Measurements from ENCODE around the gene RTL9. TPM values are rescaled to one million over a fixed set of nuclear protein-coding genes. Genes with fewer than 3 reads are reported as not detected.

Gene RTL9
- total RNA-seq (2014; rRNA removed; shearing (Covaris generic); ENCODE audit: low replicate concordance), result 0.07 TPM in 1 of 2 replicates, not detected in the other

DNA sequence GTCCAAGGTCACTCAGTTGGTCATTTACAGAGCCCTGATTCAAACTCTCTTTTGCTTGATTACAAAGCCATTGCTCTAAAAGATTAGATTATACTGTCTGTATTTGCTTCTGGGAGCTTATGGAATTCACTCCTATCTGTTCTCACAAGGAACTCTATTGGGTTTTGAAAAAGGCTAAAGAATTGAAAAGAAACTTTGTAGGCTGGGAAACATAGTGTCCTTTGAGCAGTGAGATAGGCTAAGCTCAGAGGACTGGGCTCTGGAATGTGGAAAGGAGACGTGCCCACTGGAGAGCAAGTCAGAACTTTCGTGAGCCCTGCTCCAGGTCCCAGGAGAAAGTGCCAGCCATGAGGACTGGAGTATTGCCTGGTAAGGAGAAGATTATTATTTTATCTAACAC lies at the start of gene RTL9:
Gene RTL9, plus strand, starts transcription at position 301 of the 400 bp plus-strand sequence. CDS start 91,770 bp downstream, outside the sequence.
- Histone ChIP-seq H4K20me1 (ENCODE audit: insufficient read depth, low read depth, low read length) (no peaks in the 10 kb centered on the region), H3K4me1 (ENCODE audit: low read length) (no peaks in the 10 kb centered on the region), H3K9me3 (ENCODE audit: low read length) (no peaks in the 10 kb centered on the region), H3K27ac (ENCODE audit: low read length) (no peak within 1 kb of the TSS), H3K9me2 (replicated peaks; ENCODE audit: insufficient read depth, low read length) (no peaks in the 10 kb centered on the region), H3K79me2 (ENCODE audit: low read length) (no peaks in the 10 kb centered on the region), H3K4me2 (ENCODE audit: low read depth, low read length, poor library complexity, severe bottlenecking) (no peak within 1 kb of the TSS), H3K9ac (ENCODE audit: low read length) (no peak within 1 kb of the TSS), H3K4me3 (ENCODE audit: low read length) (no peak within 1 kb of the TSS), H3K36me3 (ENCODE audit: insufficient read depth, low read length) (no peaks in the 10 kb centered on the region), H3K27me3 (ENCODE audit: low read length) (no peaks in the 10 kb centered on the region), H2AFZ (ENCODE audit: low read length) (no peak within 1 kb of the TSS)
- no peak for DNase-seq

DNA sequence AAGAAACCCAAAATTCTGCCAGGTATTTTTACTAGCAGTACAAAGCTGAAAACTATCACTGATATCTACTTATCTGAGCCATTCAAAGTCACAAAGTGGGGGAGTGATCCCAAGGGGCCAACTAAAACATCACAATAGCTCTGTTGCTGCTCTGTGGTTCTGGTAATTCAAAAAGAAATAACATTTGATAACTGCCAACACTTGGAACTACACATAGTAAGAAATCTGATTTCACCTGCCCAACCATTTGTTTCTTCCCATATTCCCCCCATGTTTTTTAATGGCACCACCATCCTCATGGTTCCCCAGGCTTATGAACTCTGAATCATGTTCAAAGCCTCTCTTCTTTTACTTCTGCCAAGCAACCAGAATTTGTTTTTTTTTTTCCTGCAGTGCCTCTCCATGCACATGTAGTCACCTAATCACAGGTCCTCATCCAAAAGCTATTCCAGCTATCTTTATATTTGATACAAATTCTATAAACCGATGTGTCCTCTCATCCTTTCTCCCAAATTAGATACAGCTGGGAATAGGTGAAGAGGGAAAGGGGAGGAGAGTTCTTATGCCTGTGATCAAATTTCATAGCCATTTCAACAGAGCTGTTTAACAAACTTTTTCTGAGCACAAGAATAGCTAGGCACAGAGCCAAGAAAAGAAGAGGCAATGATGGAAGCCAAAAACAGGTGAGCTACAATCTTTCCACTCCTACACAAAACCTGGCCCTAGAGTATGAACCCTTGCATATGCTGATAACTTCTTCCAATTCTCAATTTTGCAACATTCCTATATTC lies 48.5 kb upstream of the RTL9 start:
- H3K9me3 ChIP-seq (ENCODE audit: low read length), result no peaks in the 10 kb centered on the region
- H3K36me3 ChIP-seq (ENCODE audit: insufficient read depth, low read length), result no peaks in the 10 kb centered on the region
- H3K4me1 ChIP-seq (ENCODE audit: low read length), result peaks cover 24% of the 10 kb centered on the region
- no peak overlapping the region for H3K4me3 ChIP-seq (ENCODE audit: low read length)
- DNase-seq, result no peak
- H3K4me2 ChIP-seq (ENCODE audit: low read depth, low read length, poor library complexity, severe bottlenecking), result no peak overlapping the region
- no peak overlapping the region for H3K9ac ChIP-seq (ENCODE audit: low read length)
- no peaks in the 10 kb centered on the region for H3K9me2 ChIP-seq (replicated peaks; ENCODE audit: insufficient read depth, low read length)
- no peaks in the 10 kb centered on the region for H4K20me1 ChIP-seq (ENCODE audit: insufficient read depth, low read depth, low read length)
- peaks cover 90% of the 10 kb centered on the region for H3K79me2 ChIP-seq (ENCODE audit: low read length)
- H2AFZ ChIP-seq (ENCODE audit: low read length), result no peak overlapping the region
- H3K27ac ChIP-seq (ENCODE audit: low read length), result no peak overlapping the region
- no peaks in the 10 kb centered on the region for H3K27me3 ChIP-seq (ENCODE audit: low read length)

DNA sequence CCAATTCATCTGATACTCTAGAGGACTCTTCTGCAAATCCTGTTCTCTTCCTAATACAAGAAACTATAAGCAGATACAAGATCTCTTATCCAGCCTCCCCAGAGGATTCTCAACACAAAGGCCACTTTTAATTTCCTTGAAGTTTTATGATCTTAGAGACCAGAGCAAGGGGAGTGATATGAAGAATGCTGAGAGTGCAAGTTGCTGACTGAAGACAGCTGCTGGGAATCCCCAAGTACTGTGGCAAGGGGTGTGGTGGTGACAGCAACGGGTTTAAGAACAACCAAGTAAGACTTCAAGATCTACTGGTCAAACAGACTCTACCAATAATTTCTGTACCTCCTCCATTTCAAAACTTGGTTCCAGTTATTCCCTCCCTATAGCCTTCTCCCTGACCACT lies 47.8 kb upstream of the RTL9 start:
- no peaks in the 10 kb centered on the region for H3K9me2 ChIP-seq (replicated peaks; ENCODE audit: insufficient read depth, low read length)
- no peaks in the 10 kb centered on the region for H3K9me3 ChIP-seq (ENCODE audit: low read length)
- no peak for DNase-seq
- no peak overlapping the region for H3K9ac ChIP-seq (ENCODE audit: low read length)
- no peaks in the 10 kb centered on the region for H4K20me1 ChIP-seq (ENCODE audit: insufficient read depth, low read depth, low read length)
- H3K4me1 ChIP-seq (ENCODE audit: low read length), result peaks cover 31% of the 10 kb centered on the region
- H3K4me2 ChIP-seq (ENCODE audit: low read depth, low read length, poor library complexity, severe bottlenecking), result no peak overlapping the region
- no peak overlapping the region for H2AFZ ChIP-seq (ENCODE audit: low read length)
- no peak overlapping the region for H3K27ac ChIP-seq (ENCODE audit: low read length)
- no peaks in the 10 kb centered on the region for H3K36me3 ChIP-seq (ENCODE audit: insufficient read depth, low read length)
- peaks cover 94% of the 10 kb centered on the region for H3K79me2 ChIP-seq (ENCODE audit: low read length)
- H3K27me3 ChIP-seq (ENCODE audit: low read length), result no peaks in the 10 kb centered on the region
- no peak overlapping the region for H3K4me3 ChIP-seq (ENCODE audit: low read length)

DNA sequence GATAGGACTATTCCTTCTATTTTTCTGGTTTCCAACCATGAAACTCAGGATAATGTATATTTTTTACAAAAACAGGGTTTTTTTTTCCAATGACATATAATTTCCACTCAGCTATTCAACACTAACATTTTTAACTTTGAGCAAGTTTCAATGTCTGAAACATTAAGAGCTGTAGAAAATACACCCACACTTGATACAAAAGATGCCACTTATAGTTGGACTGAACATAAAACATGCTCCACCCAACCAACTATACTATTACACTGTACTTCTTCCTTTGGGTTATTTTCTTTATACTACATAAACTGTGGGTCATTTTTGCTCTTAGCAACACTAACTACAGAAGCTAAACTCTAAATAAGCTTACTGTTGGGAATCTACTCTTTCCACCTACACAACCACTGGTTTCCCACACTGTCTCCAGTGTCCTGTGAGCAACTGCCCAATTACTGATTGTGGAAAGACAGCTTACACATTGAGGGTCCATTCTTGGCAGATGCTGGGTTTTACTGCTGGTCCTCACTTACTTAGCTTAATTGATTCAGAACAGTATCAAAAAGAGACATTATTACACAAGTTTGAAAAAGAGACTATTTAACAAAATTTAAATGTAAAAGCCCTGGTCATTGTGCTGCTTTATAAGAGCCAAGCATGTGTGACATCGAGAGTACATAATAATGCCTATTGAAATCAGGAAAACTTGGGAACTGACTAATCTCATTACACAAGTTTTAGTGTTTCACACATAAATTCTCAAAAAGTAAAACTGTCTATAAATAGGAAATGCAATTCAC lies 47.0 kb upstream of the RTL9 start:
- Histone ChIP-seq H3K9me2 (replicated peaks; ENCODE audit: insufficient read depth, low read length) (no peaks in the 10 kb centered on the region), H2AFZ (ENCODE audit: low read length) (no peak overlapping the region), H3K27ac (ENCODE audit: low read length) (no peak overlapping the region), H3K79me2 (ENCODE audit: low read length) (peaks cover 99% of the 10 kb centered on the region), H3K4me1 (ENCODE audit: low read length) (peaks cover 32% of the 10 kb centered on the region), H3K27me3 (ENCODE audit: low read length) (no peaks in the 10 kb centered on the region), H3K9ac (ENCODE audit: low read length) (no peak overlapping the region), H3K36me3 (ENCODE audit: insufficient read depth, low read length) (no peaks in the 10 kb centered on the region), H3K4me2 (ENCODE audit: low read depth, low read length, poor library complexity, severe bottlenecking) (no peak overlapping the region), H3K9me3 (ENCODE audit: low read length) (no peaks in the 10 kb centered on the region), H3K4me3 (ENCODE audit: low read length) (no peak overlapping the region), H4K20me1 (ENCODE audit: insufficient read depth, low read depth, low read length) (no peaks in the 10 kb centered on the region)
- DNase-seq, result no peak

DNA sequence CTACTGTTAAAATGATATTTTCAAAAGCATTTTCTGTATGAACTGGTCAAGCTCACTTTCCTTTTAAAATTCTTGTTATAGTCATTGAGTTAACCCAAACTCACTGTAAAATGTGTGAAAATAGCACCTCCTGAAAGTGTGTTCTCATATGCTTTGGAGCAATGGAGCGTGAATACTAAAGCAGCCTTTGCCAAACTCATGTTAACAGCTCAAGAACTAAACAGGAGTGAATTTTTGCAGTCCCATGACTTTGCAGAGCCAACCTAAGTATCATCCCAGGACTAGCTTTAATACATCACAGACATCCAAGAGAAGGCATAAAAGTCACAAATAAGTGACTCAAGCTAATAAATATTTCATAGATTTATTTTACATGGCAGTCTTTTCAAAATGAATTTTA lies 43.1 kb upstream of the RTL9 start:
- peak overlapping the region; percentile 70 for H3K4me2 ChIP-seq (ENCODE audit: low read depth, low read length, poor library complexity, severe bottlenecking)
- peak overlapping the region; percentile 68 for H3K4me3 ChIP-seq (ENCODE audit: low read length)

DNA sequence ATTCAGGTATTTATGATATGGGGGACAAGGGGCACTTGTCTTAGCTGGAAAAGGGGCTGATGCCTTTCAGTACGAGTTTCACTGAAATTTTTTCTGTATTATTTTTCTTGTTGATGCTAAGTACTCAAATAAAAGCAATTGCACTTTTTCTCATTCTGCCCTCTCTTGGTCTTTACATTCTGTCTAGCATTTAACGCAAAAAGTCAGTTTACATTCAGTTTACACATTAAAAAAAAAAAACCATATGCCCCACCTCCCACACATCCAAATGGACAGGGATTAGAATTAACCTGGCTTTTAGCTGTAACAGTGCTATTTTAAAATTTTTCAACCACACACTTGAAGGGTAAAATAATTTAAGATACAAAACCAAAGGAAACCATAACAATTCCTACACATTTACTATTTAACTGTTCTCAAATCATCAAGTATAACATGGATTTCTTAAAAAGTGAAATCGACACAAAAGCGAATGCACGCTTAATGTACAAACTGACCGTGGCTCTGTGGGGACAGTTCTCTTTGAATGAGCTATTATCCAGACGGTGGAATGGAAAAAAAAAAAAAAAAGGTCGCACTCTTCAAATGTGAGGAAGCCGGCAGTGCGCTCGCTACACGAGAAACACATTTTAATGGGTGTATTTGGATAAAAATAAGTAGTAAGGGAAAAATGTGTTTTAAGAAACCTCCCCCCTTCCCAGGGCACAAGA lies 42.1 kb upstream of the RTL9 start:
- no peaks in the 10 kb centered on the region for H3K9me3 ChIP-seq (ENCODE audit: low read length)
- H3K36me3 ChIP-seq (ENCODE audit: insufficient read depth, low read length), result no peaks in the 10 kb centered on the region
- H3K4me2 ChIP-seq (ENCODE audit: low read depth, low read length, poor library complexity, severe bottlenecking), result peak overlapping the region; percentile 70
- no peak for DNase-seq
- no peak overlapping the region for H2AFZ ChIP-seq (ENCODE audit: low read length)
- peaks cover 62% of the 10 kb centered on the region for H3K79me2 ChIP-seq (ENCODE audit: low read length)
- no peaks in the 10 kb centered on the region for H4K20me1 ChIP-seq (ENCODE audit: insufficient read depth, low read depth, low read length)
- H3K27me3 ChIP-seq (ENCODE audit: low read length), result no peaks in the 10 kb centered on the region
- H3K4me3 ChIP-seq (ENCODE audit: low read length), result peak overlapping the region; percentile 68
- peak overlapping the region; percentile 75 for H3K9ac ChIP-seq (ENCODE audit: low read length)
- H3K4me1 ChIP-seq (ENCODE audit: low read length), result peaks cover 23% of the 10 kb centered on the region
- no peaks in the 10 kb centered on the region for H3K9me2 ChIP-seq (replicated peaks; ENCODE audit: insufficient read depth, low read length)
- H3K27ac ChIP-seq (ENCODE audit: low read length), result no peak overlapping the region

More for the DNA sequence above, 43.1 kb upstream of the RTL9 start:
- H2AFZ ChIP-seq (ENCODE audit: low read length), result no peak overlapping the region
- peak overlapping the region; percentile 75 for H3K9ac ChIP-seq (ENCODE audit: low read length)
- H4K20me1 ChIP-seq (ENCODE audit: insufficient read depth, low read depth, low read length), result no peaks in the 10 kb centered on the region
- H3K9me3 ChIP-seq (ENCODE audit: low read length), result no peaks in the 10 kb centered on the region
- no peaks in the 10 kb centered on the region for H3K9me2 ChIP-seq (replicated peaks; ENCODE audit: insufficient read depth, low read length)
- DNase-seq, result no peak
- H3K36me3 ChIP-seq (ENCODE audit: insufficient read depth, low read length), result no peaks in the 10 kb centered on the region
- H3K27me3 ChIP-seq (ENCODE audit: low read length), result no peaks in the 10 kb centered on the region
- no peak overlapping the region for H3K27ac ChIP-seq (ENCODE audit: low read length)
- H3K4me1 ChIP-seq (ENCODE audit: low read length), result peaks cover 31% of the 10 kb centered on the region
- H3K79me2 ChIP-seq (ENCODE audit: low read length), result peaks cover 72% of the 10 kb centered on the region

DNA sequence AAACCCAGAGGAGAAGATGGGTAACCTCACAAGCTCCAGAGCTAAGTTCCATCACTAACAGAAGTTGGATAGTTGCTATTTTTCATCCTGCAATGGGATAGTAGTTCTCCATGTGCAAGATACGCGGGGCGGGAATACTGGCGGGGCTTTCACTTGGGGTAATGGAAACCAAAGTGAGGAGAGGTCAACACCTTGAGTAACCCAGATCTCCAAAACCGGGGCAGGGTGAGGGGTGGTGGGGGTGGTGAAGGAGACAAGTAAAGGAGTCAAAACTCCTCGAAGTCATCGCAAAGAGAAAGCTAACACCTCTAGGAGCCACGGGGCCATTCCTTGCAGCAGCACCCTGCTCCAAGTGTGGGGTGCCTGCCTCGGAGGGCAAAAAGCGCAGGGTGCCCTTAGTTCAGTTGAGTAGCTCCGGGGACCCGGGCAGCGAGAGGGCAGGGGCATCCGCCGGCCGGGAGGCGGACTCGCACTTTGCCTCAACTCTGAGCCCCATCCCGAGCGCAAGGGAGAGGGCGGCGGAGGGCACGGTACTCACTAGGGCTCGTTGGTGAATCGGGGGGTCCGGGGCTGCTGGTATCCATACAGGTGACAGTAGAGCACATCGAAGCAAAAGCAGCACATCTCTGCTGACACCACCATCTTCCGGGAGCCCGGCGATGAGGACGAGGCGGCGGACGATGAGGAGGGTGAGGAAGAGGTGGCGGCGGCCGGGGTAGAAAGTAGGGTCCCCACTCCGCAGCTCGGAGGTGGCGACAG lies 41.4 kb upstream of the RTL9 start:
- H3K27me3 ChIP-seq (ENCODE audit: low read length), result no peaks in the 10 kb centered on the region
- peak overlapping the region; percentile 75 for H3K9ac ChIP-seq (ENCODE audit: low read length)
- H3K27ac ChIP-seq (ENCODE audit: low read length), result 0 out of 2 replicates have a peak overlapping the region, but pooled peaks have one; percentile 16
- peaks cover 23% of the 10 kb centered on the region for H3K4me1 ChIP-seq (ENCODE audit: low read length)
- H3K79me2 ChIP-seq (ENCODE audit: low read length), result peaks cover 55% of the 10 kb centered on the region
- no peaks in the 10 kb centered on the region for H3K36me3 ChIP-seq (ENCODE audit: insufficient read depth, low read length)
- peak overlapping the region; percentile 70 for H3K4me2 ChIP-seq (ENCODE audit: low read depth, low read length, poor library complexity, severe bottlenecking)
- H2AFZ ChIP-seq (ENCODE audit: low read length), result no peak overlapping the region
- no peaks in the 10 kb centered on the region for H3K9me3 ChIP-seq (ENCODE audit: low read length)
- H4K20me1 ChIP-seq (ENCODE audit: insufficient read depth, low read depth, low read length), result no peaks in the 10 kb centered on the region
- H3K9me2 ChIP-seq (replicated peaks; ENCODE audit: insufficient read depth, low read length), result no peaks in the 10 kb centered on the region
- peak overlapping the region; percentile 68 for H3K4me3 ChIP-seq (ENCODE audit: low read length)
- peak; percentile 65 for DNase-seq
